Measurements from ENCODE around the gene MEIOSIN. TPM values are rescaled to one million over a fixed set of nuclear protein-coding genes. Genes with fewer than 3 reads are reported as not detected.

Gene MEIOSIN
- total and polyA plus RNA-seq, 2 of the 4 experiments (the other 2 are of a cell fraction) = not detected

- Histone ChIP-seq H3K4me2 (ENCODE audit: low read depth, low read length) (no peak overlapping the region), H3K9me3 (ENCODE audit: control insufficient read depth, insufficient read depth, low read length) (no peaks in the 10 kb centered on the region), H3K4ac (ENCODE audit: low read depth, low read length) (no peak overlapping the region), H3K27ac (ENCODE audit: insufficient read depth, low read length) (no peak overlapping the region), H3K9me1 (ENCODE audit: insufficient read depth, low read length) (peaks cover 5% of the 10 kb centered on the region), H3K18ac (ENCODE audit: low read depth, low read length) (no peak overlapping the region), H2AK9ac (replicated peaks; ENCODE audit: low read depth, low read length, poor library complexity) (no peak overlapping the region), H3K14ac (replicated peaks; ENCODE audit: low read depth, low read length) (no peak overlapping the region), H3K4me3 (ENCODE audit: insufficient read depth, low read depth, low read length) (no peak overlapping the region), H3K56ac (ENCODE audit: extremely low read depth, insufficient read depth, low read length) (no peak overlapping the region), H2BK5ac (ENCODE audit: low read depth, low read length, poor library complexity, severe bottlenecking) (no peak overlapping the region), H4K91ac (ENCODE audit: insufficient read depth, low read depth, low read length) (no peak overlapping the region), H2BK120ac (ENCODE audit: low read depth, low read length) (no peak overlapping the region), H3K9ac (ENCODE audit: low read depth, low read length) (no peak overlapping the region), H4K20me1 (ENCODE audit: insufficient read depth, low read length) (peaks cover 4% of the 10 kb centered on the region; the same call in 1 of the 2 replicates), H3K79me1 (ENCODE audit: low read depth in 1 of 2, low read length in 2 of 2) (peaks cover 9 to 30% of the 10 kb centered on the region in 2 experiments), H2BK15ac (ENCODE audit: low read depth, low read length) (no peak overlapping the region), H4K8ac (ENCODE audit: low read depth in 2 of 2, low read length in 2 of 2) (no peak overlapping the region), H2AK5ac (ENCODE audit: low read depth, low read length) (no peak overlapping the region), H3K36me3 (ENCODE audit: control insufficient read depth, insufficient read depth, low read length) (peaks cover 12% of the 10 kb centered on the region), H3K4me1 (ENCODE audit: control insufficient read depth, insufficient read depth, low read length) (peaks cover 6% of the 10 kb centered on the region), H4K5ac (ENCODE audit: low read depth, low read length) (no peak overlapping the region), H3K27me3 (ENCODE audit: control insufficient read depth, insufficient read depth, low read length) (no peaks in the 10 kb centered on the region), H2AFZ (replicated peaks; ENCODE audit: low read length, poor library complexity) (no peak overlapping the region), H3K23ac (ENCODE audit: low read depth, low read length) (no peak overlapping the region), H2BK20ac (ENCODE audit: low read depth, low read length) (no peak overlapping the region)
- ChIA-PET CTCF (no interaction called here), POLR2A (ENCODE audit: unreplicated experiment) (interaction anchor here (1.5 kb wide), 1 partner anchor 12 kb away, joined by 13 read pairs; the partner anchor contains the start of gene DMPK)
- BruUV-seq (replicated peaks) = no TSS peak
- intact Hi-C loops (cut with micrococcal nuclease) = no loop called here
- ATAC-seq (ENCODE audit: low read depth) (no peak), DNase-seq (no peak)
- 80% methylated on average over 2 of the region's 6 CpGs; no CpG with 5 or more reads in 1 of the 2 experiments for WGBS, 2 experiments (ENCODE audit: extremely low coverage in 2 of 2, insufficient read length in 1 of 2)
- in situ Hi-C loops (cut with MboI; ENCODE audit: low sequenced_read_pairs) = no loop called here
- dilution Hi-C loops (cut with HindIII; ENCODE audit: low sequenced_read_pairs, unreplicated experiment) = no loop called here
- TF ChIP-seq CEBPB (IDR thresholded peaks at IDR 0.05; ENCODE audit: low read depth, low read length) = no peak
- TF ChIP-seq MXI1 (IDR thresholded peaks at IDR 0.05; ENCODE audit: borderline replicate concordance, low read depth, low read length) = no peak
- no peak for TF ChIP-seq BHLHE40 (IDR thresholded peaks at IDR 0.05; ENCODE audit: low read depth, low read length)
- TF ChIP-seq USF2 (IDR thresholded peaks at IDR 0.05; ENCODE audit: low read depth, low read length) = no peak
- TF ChIP-seq CHD1 (IDR thresholded peaks at IDR 0.05; ENCODE audit: low read depth, low read length) = no peak
- TF ChIP-seq CTCF (conservative IDR thresholded peaks at IDR 0.05; ENCODE audit: low read depth, low read length) = no peak
- no peak for TF ChIP-seq ELK1 (IDR thresholded peaks at IDR 0.05; ENCODE audit: borderline replicate concordance, low read depth, low read length)
- no peak for TF ChIP-seq MAZ (IDR thresholded peaks at IDR 0.05; ENCODE audit: borderline replicate concordance, low read depth, low read length)
- TF ChIP-seq NFE2L2 (IDR thresholded peaks at IDR 0.05; ENCODE audit: low read depth, low read length) = no peak
- TF ChIP-seq RCOR1 (IDR thresholded peaks at IDR 0.05; ENCODE audit: insufficient replicate concordance, low read length) = no peak
- no peak for TF ChIP-seq RAD21 (IDR thresholded peaks at IDR 0.05; ENCODE audit: low read length)
Measured at GRCh38 chr19:45793876-45794275, 60.6 kb downstream of the MEIOSIN start.
